NCI-H446 (cell line): ENCODE data around the gene SLC25A10.

Source experiments
- DNase-seq, 2 experiments: peaks; one replicate each; lab custom pipeline; 2025; lab: John Stamatoyannopoulos, UW

The SLC25A10 gene

DNA sequence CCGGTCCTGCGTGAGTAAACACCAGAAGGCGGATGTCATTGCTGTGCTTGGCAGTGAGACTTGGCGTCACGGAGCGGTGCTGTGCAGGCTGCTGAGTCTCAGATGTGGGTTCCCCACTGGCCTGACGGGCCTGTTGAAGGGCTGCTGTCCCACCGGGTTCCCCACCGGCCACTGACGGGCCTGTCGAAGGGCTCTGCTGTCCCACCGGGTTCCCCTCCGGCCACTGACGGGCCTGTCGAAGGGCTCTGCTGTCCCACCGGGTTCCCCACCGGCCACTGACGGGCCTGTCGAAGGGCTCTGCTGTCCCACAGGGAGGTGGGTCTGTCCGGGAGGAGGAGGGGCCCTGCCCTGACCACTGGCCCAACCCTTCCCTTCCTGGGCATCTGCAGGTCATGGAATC lies 25.5 kb upstream of the SLC25A10 start:
- DNase-seq: no peak

DNA sequence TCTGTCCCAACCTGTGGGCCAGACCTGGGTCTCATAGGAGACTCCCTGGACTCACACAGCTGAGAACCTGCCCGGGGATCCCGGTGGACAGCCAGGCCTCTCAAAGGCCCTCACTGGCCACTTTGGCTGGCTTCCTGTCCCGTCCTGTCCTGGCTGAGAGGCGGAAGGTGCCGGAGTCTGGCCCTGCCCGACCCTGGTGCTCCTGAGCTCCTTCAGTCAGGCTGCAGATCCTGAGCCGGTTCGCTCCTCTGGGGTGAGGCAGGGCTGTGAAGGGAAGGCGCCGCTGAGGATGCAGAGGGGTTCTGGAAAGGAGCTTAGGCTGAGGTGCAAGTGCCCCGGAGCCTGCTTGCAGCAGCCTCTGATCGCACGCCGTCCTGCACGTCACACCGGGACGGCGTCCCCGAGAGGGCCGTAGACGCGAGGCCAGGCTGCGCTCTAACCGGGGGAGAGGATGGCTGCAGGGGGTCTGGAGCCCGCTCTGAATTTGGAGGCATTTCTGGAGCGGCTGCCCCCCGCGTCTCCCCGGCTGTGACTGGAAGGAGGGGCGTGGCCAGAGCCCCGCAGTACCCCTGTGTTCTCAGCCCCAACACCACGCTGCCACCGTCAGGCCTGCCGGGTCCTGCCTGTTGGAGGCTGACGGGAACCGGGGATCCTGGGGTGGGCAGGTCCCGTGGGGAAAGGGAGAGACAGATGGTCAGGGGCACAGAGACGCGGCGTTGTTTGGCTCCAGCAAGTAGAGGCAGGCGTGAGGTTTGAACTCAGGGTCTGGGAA lies 24.1 kb upstream of the SLC25A10 start:
- no peak for DNase-seq

DNA sequence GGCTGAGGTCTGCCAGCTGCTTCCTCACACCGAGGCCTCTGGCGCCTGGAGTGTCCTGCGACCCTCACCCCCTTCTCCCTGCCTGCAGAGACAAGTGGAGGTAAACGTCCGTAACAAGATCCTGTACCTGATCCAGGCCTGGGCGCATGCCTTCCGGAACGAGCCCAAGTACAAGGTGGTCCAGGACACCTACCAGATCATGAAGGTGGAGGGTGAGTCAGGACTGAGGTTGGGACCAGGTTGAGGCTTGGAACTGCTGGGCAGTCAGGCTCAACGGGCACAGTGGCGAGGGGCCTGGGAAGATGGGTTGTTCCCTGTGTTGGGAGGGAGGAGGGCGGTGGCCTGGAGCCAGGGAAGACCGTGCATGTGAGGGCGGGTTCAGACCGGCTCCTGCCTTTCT lies 23.5 kb upstream of the SLC25A10 start:
- no peak for DNase-seq

DNA sequence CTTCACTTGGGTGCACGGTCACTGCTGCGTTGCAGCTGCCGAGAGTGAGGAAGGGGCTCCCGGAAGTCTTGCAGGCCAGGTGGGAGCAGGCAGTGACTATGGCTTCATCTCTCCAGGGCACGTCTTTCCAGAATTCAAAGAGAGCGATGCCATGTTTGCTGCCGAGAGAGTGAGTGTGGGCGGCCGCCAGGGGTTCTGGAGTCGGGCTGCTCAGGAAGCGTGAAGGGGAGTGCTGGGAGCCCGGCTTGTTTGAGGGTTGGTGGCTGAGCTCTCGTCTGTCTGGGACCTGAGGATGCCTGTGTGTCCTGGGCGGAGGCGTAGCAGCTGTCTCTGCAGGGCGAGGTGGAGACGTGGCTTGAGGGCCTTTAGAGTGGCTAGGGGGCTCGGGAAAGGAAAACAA lies 22.0 kb upstream of the SLC25A10 start:
- DNase-seq: no peak

DNA sequence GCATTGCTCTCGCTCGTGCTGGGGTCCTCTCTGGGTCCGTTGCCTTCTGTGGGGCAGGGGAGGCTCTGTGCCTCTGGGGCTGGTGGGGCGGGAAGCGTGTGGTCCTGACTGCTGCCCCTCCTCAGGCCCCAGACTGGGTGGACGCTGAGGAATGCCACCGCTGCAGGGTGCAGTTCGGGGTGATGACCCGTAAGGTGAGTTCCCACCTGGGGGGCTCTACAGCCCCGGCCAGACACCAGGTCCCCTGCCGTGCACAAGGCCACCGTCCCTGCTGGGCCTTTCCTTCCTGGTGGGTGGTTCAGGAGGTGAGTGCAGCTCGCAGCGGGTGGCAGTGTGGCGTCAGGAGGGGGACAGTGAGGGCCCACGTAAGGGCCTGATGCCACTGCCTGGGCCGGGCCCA lies 21.5 kb upstream of the SLC25A10 start:
- DNase-seq: no peak

DNA sequence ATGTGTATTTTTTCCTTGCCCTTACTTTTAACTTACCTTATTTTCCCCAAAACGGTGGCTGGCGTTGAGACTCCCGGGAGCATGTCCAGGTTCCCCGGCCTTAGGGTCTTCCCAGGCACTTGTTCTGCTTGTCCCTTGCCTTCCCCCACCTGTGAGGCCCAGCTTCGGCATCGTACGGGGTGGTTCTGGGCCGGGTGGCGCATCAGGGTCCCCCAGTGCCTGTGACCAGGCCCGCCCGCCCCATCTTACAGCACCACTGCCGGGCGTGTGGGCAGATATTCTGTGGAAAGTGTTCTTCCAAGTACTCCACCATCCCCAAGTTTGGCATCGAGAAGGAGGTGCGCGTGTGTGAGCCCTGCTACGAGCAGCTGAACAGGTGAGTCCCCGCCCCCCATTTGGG lies 20.9 kb upstream of the SLC25A10 start:
- no peak for DNase-seq

DNA sequence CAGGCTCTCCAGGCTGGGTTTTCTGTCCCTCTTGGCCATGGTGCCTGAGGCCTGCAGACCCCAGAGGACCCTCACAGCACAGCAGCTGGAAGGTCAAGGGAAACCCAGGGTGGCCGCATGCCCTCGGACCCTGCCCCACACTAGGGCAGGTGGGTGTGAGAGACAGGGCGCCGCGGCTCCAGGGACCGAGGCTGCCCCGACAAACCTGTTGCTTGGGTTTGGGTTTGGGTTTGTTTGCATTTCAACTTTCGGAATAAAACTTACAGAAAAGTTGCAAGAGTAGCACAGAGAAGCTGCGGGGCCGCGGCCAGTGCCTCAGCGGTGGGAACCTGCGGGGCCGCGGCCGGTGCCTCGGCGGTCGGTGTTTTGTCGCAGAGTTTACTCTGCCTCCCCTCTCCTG lies 20.5 kb upstream of the SLC25A10 start:
- DNase-seq: no peak

DNA sequence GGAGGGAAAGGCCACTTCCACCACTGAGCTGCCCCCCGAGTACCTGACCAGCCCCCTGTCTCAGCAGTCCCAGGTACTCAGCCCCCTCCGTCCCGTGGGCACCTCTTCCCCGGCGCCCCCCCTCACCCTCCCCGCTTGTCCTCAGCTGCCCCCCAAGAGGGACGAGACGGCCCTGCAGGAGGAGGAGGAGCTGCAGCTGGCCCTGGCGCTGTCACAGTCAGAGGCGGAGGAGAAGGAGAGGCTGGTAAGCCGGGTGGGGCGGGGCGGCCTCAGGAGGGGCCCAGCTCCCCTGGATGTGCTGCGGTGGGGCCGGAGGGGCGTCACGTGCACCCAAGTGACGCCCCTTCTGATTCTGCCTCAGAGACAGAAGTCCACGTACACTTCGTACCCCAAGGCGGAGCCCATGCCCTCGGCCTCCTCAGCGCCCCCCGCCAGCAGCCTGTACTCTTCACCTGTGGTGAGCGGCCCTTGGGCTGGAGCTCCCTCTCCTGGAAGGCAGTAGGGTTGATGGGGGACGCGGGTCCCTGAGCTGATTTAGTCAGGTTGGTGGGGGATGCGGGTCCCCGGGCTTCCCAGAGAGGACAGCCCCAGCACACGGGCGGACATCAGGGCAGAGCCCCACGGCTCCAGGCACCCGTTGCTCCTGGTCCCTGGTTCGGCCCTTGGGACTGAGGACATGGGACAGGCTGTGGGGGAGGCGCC lies 18.4 kb upstream of the SLC25A10 start:
- no peak for DNase-seq

DNA sequence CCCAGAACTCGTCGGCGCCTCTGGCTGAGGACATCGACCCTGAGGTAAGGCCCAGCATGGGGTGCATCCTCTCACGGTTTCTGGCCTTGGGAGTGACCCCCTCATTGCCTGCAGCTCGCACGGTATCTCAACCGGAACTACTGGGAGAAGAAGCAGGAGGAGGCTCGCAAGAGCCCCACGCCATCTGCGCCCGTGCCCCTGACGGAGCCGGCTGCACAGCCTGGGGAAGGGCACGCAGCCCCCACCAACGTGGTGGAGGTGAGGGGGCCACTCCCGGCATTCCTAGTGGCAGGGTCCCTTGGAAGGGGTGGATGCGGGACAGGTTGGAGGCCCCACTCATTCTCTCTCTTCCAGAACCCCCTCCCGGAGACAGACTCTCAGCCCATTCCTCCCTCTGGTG lies 17.3 kb upstream of the SLC25A10 start:
- no peak for DNase-seq

DNA sequence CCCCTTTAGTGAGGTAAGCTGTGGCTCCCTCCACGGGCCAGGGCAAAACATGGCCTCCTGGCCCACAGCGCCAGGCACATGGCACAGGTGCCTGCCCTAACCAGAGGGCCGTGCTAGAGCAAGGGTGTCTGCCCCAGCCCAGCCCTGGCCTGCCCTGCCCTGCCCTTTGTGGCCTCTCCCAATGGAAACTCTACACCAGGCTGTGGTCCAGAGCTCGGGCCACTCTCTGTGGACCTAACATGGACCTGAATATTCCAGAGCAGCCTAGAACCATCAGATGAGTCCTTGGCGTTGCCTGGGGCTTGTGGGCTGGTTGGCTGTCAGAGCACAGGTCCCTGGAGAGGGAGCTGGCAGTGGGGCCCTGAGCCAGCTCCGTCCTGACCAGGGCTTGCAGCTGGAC lies 16.9 kb upstream of the SLC25A10 start:
- DNase-seq: no peak

DNA sequence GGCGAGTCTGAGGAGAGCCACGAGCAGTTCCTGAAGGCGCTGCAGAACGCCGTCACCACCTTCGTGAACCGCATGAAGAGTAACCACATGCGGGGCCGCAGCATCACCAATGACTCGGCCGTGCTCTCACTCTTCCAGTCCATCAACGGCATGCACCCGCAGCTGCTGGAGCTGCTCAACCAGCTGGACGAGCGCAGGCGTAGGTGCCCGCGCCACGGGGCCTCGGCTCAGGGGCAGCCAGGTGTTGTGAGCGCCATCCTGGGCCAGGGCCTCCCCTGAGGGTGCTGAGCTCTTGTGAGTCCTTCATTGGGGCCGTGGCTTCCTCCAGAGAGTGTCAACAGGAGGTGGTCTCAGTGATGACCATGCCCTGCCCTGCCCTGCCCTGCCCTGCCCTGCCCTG lies 16.3 kb upstream of the SLC25A10 start:
- no peak for DNase-seq

DNA sequence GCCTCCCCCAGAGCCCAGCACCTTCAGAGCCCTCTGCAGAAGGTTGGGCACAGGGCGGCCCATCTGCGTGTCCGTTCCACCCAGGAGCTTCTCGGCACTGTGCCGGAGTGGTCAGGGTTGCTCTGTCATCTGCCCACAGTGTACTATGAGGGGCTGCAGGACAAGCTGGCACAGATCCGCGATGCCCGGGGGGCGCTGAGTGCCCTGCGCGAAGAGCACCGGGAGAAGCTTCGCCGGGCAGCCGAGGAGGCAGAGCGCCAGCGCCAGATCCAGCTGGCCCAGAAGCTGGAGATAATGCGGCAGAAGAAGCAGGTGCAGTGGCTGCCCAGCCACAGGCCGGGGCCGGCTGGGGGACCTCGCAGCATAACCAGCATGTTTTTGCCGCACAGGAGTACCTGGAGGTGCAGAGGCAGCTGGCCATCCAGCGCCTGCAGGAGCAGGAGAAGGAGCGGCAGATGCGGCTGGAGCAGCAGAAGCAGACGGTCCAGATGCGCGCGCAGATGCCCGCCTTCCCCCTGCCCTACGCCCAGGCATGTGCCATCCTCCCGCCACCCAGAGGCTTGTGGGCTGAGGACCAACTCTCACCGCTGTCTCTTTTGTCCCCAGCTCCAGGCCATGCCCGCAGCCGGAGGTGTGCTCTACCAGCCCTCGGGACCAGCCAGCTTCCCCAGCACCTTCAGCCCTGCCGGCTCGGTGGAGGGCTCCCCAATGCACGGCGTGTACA lies 15.7 kb upstream of the SLC25A10 start:
- no peak for DNase-seq

DNA sequence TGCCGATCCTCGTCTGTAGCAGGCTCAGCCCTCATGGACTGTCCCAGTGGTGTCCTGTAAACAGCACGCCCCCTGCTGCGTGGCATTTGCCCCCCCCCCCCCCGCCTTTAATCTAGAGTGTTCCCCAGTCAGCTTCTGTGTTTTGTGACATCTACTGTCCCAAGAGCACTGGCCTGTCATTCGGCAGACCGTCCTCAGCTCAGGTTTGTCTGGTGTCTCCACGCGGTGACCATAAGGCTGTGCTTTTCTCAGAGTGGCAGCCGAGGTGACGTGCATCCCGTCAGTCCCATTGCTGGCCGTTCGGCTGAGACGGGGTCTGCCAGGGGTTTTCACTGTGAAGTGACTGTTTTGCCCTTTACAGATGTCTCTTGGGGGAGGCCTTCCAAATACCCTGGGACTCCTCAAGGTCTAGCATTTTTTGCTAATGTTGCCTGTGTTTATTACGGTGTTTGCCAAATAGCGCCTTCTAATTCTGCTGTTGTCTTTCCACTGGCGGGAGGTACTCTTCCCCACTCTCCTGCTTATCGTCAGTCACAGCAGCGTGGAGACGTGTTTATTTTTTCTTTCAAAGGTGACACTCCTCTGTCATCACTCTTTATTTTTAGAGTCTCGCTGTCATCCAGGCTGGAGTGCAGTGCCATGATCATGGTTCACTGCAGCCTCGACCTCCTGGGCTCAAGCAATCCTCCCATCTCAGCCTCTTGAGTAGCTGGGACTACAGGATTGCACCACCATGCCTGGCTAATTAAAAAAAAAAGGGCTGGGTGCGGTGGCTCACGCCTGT lies 14.6 kb upstream of the SLC25A10 start:
- no peak for DNase-seq

DNA sequence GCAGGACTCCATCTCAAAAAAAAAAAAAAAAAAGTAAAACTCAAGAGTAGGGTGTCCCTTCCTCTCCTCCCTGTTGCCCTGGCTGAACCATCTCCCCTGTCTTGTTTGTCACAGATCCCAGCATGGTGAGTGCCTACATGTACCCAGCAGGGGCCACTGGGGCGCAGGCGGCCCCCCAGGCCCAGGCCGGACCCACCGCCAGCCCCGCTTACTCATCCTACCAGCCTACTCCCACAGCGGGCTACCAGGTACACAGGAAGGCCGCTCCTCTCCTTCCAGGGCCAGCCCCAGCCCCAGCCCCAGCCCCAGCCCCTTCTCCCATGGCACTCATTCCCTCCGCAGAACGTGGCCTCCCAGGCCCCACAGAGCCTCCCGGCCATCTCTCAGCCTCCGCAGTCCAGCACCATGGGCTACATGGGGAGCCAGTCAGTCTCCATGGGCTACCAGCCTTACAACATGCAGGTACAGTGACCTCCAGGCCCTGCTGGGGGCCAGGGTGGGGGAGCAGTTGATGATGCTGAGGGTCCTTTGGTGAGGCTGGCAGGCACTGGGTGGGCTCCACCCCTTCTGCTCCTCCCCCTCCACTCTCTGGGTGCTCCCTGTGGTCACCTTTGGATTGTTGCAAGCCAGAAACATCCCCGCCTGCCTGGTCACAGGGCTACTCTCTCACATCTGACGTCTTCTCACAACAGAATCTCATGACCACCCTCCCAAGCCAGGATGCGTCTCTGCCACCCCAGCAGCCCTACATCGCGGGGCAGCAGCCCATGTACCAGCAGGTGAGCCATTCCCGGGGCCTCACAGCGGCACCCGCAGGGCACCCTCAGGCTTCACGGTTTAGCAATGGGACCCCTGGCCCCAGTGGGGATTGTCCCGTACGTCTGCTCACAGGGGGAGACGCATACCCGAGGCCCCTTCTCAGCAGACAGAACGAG lies 11.5 kb upstream of the SLC25A10 start:
- no peak for DNase-seq

DNA sequence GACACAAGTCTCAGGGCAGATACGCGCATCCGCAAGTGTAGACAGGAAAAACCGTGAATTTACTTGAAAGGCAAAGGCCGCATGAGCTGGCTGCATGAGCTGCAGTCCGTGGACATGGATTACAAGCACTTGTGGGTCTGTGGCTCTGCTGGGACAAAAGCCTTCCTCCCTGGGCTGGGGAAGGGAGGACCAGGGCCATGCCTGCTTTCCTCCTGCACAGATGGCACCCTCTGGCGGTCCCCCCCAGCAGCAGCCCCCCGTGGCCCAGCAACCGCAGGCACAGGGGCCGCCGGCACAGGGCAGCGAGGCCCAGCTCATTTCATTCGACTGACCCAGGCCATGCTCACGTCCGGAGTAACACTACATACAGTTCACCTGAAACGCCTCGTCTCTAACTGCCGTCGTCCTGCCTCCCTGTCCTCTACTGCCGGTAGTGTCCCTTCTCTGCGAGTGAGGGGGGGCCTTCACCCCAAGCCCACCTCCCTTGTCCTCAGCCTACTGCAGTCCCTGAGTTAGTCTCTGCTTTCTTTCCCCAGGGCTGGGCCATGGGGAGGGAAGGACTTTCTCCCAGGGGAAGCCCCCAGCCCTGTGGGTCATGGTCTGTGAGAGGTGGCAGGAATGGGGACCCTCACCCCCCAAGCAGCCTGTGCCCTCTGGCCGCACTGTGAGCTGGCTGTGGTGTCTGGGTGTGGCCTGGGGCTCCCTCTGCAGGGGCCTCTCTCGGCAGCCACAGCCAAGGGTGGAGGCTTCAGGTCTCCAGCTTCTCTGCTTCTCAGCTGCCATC lies 10.6 kb upstream of the SLC25A10 start:
- no peak for DNase-seq

DNA sequence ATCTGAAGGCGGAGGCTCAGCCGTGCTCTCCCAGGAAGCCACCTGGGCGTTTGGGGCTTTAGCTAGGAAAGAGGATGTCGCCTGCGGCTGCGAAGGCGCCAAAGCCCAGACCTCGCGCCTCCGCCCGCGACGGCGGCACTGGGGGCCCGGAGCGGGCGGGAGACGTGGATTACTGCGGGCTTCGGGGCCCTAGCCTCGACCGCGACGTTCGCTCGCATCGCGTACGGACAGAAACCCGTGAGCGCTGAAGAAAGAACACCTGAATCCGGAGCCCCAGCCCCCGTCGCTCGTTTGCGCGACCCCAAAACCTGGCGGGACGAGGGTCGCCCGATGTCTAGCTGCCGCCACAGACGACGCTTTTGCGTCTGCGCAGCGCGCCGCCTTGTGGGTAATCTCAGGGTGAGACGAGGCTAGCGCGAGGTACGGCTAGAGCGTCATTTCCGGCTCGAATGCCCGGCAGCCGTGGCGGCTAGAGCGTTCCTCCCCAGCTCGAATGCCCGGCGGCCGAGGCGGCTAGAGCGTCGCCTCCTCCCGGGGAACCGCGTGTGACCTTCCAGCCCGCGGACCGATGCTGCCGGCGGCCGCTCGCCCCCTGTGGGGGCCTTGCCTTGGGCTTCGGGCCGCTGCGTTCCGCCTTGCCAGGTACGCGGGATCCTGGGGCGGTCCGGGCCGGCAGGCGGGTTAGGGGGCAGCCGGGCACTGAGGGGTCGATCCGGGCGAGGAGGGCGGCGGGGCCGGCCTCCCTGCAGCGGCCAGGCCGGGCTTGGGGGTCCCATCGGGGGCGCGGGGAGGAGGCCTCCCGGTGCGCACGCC lies 8.9 kb upstream of the SLC25A10 start, which contains the start of gene MRPL12:
MRPL12 (plus strand) TSS at position 434 of the 813 bp plus-strand sequence; CDS start at position 569, 135 bp downstream.
- DNase-seq: peak; percentile 86 to 96

DNA sequence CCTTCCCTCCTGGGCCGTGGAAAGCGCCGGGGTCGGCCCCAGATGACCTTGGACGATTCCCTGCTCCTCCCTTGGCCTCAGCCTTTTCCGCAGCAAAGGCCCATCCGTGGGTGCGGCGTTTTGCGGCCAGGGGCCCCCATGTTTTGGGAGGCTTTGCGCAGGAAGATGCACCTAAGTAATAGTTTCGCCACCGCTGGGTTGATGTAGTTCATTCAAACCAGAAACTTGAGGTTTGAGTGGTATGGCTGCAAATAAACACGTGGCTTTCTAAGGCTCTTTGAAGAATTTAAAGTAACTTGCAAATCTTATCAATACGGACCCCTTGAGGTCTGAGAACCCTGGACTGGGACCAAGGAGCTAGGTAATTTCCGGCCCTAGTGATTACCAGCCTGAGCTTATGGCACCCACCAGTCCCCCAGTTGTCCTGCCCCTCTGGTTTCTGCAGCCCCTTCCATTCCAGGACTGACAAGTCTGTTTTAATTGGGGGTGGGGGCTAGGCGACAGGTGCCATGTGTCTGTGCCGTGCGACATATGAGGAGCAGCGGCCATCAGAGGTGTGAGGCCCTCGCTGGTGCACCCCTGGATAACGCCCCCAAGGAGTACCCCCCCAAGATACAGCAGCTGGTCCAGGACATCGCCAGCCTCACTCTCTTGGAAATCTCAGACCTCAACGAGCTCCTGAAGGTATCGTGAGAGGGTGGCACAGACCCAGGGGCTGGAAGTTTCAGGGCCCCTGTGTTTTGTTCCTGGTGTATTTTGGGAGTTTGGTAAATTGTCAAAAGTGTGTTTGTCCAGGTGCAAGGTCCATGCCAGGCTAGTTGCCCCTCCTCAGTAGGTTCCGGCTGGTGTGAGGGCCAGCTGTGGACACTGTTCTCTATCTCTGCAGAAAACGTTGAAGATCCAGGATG lies 8.1 kb upstream of the SLC25A10 start:
- DNase-seq: no peak

DNA sequence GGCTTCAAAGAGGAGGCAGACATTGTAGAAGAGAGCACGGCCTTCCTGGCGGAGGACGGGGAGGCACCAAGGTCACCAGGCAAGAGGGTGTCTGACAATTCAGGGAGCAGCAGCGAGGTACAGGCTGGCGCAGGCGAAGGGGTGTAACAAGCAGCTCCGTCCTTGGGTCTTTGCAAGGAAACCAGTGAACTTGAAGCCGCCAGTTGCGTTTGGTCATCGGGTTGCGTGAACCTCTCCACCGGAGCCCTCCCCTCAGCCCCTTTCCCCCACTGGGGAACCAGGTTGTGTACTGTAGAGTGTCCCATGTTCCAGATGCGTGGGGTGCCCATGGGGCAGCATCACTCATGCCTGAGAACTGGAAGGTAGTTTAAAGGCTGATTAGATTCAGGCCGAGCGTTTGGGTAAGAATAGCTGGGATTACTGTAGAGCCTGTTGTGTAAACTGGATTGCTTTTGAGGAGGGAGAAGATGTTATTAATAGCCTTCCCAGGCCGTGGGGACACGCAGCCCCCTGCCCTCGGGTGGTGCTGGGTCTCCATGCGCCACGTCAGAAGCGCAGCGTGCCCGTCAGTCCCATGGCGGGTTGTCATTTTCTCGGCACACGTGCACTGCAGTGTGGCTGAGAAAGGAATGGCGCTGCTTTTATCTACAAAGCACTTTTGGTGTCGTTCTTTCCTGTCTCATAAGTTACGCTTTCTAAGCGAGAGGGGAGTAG lies 6.4 kb upstream of the SLC25A10 start:
- no peak for DNase-seq
